ENCODE measurements around the gene IL2RA.

Gene IL2RA

GRCh38 chr10:6013413-6014192 is 48.6 kb downstream of the IL2RA start:
- TF ChIP-seq, protein P1, sequence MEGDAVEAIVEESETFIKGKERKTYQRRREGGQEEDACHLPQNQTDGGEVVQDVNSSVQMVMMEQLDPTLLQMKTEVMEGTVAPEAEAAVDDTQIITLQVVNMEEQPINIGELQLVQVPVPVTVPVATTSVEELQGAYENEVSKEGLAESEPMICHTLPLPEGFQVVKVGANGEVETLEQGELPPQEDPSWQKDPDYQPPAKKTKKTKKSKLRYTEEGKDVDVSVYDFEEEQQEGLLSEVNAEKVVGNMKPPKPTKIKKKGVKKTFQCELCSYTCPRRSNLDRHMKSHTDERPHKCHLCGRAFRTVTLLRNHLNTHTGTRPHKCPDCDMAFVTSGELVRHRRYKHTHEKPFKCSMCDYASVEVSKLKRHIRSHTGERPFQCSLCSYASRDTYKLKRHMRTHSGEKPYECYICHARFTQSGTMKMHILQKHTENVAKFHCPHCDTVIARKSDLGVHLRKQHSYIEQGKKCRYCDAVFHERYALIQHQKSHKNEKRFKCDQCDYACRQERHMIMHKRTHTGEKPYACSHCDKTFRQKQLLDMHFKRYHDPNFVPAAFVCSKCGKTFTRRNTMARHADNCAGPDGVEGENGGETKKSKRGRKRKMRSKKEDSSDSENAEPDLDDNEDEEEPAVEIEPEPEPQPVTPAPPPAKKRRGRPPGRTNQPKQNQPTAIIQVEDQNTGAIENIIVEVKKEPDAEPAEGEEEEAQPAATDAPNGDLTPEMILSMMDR (IDR thresholded peaks at IDR 0.05; ENCODE audit: control insufficient read depth, extremely low read depth, insufficient read depth) = no peak
- DNase-seq (ENCODE audit: low read depth) = no peak
- no peak overlapping the region for H3K4me3 ChIP-seq (ENCODE audit: low read depth, low read length)

GRCh38 chr10:6012121-6012905 is 49.9 kb downstream of the IL2RA start:
- DNase-seq (ENCODE audit: low read depth) = no peak
- no peak overlapping the region for H3K4me3 ChIP-seq (ENCODE audit: low read depth, low read length)
- TF ChIP-seq, protein P1 (IDR thresholded peaks at IDR 0.05; ENCODE audit: control insufficient read depth, extremely low read depth, insufficient read depth) = no peak

DNA sequence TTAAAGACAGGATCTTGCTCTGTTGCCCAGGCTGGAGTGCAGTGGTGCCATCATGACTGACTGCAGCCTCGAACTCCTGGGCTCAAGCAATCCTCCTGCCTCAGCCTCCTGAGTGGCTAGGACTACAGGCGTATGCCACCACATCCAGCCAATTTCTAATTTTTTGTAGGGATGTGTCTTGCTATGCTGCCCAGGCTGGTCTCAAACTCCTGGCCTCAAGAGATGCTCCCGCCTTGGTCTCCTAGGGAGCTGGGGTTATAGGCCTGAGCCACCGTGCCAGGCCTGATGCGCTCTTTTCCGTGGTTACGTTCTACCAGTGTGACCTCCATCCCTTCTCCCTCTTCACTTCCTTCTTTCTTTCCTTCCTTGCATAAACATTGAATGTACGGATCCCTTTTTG is 50.6 kb downstream of the IL2RA start:
- no peak overlapping the region for H3K4me3 ChIP-seq (ENCODE audit: low read depth, low read length)
- TF ChIP-seq, protein P1 (IDR thresholded peaks at IDR 0.05; ENCODE audit: control insufficient read depth, extremely low read depth, insufficient read depth) = no peak
- no peak for DNase-seq (ENCODE audit: low read depth)

DNA sequence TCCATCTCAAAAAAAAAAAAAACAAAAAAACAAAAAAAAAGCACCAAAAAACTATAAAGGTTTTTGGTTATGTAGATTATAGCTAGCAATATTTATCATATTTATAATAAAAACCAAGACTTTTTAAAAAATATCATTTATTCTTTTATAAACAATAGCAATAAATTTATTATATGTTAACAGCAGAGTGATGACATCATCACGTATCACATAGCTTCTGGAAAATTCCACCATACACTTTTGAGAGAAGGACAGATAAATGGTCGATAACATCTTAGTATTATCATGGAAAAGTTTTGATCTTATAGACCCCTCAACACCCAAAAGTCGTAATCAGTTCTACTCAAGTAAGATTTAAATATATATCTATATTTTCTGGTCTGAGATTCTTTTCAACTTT is 51.6 kb downstream of the IL2RA start:
- TF ChIP-seq, protein P1 (IDR thresholded peaks at IDR 0.05; ENCODE audit: control insufficient read depth, extremely low read depth, insufficient read depth) = no peak
- H3K4me3 ChIP-seq (ENCODE audit: low read depth, low read length) = no peak overlapping the region
- no peak for DNase-seq (ENCODE audit: low read depth)

DNA sequence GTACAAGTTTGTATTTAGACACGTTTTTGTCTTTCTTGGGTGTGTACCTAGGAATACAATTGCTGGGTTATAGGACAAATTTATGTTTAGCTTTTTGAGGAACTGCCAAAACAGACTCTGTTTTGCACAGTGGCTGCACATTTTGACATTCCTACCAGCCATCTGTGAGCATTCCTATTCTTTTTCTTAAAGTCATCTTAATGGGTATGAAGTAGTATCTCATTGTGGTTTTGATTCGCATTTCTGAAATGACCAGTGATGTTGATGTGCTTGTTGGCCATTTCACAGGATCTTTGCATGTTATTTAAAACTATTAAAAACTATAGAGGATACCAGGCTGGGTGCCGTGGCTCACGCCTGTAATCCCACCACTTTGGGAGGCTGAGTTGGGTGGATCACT is 52.2 kb downstream of the IL2RA start:
- no peak overlapping the region for H3K4me3 ChIP-seq (ENCODE audit: low read depth, low read length)
- TF ChIP-seq, protein P1 (IDR thresholded peaks at IDR 0.05; ENCODE audit: control insufficient read depth, extremely low read depth, insufficient read depth) = no peak
- DNase-seq (ENCODE audit: low read depth) = no peak

- no peak for DNase-seq (ENCODE audit: low read depth)
- TF ChIP-seq, protein P1 (IDR thresholded peaks at IDR 0.05; ENCODE audit: control insufficient read depth, extremely low read depth, insufficient read depth) = no peak
These were observed 53.0 kb downstream of the IL2RA start for GRCh38 chr10:6009150-6009549.

More at GRCh38 chr10:6009150-6009549, 53.0 kb downstream of the IL2RA start:
- H3K4me3 ChIP-seq (ENCODE audit: low read depth, low read length) = no peak overlapping the region

Data from LNCaP clone FGC (cell line).